Keratinocyte (primary cell): ENCODE results near the gene TRAFD1.

Source experiments
- EZH2 ChIP-seq: IDR thresholded peaks from one replicate; pipeline ENCODE4 v1.6.1; 2012; ENCODE audit warnings: inconsistent platforms, mild to moderate bottlenecking, low read length, moderate library complexity
- TF ChIP-seq, protein P1 (sequence below), 3 experiments: IDR thresholded peaks in 1 of 3; conservative IDR thresholded peaks in 1 of 3; optimal IDR thresholded peaks in 1 of 3; 2 replicates in 2 of 3; 3 replicates in 1 of 3; pipeline versions ENCODE3 to v1.5.1; 2011; ENCODE audit warnings: low read length in 3 of 3, mild to moderate bottlenecking in 3 of 3, moderate library complexity in 2 of 3, control low read depth in 1 of 3, inconsistent platforms in 1 of 3; ENCODE audit not compliant: insufficient read depth in 2 of 3; ENCODE audit errors: extremely low read depth in 1 of 3

DNA sequence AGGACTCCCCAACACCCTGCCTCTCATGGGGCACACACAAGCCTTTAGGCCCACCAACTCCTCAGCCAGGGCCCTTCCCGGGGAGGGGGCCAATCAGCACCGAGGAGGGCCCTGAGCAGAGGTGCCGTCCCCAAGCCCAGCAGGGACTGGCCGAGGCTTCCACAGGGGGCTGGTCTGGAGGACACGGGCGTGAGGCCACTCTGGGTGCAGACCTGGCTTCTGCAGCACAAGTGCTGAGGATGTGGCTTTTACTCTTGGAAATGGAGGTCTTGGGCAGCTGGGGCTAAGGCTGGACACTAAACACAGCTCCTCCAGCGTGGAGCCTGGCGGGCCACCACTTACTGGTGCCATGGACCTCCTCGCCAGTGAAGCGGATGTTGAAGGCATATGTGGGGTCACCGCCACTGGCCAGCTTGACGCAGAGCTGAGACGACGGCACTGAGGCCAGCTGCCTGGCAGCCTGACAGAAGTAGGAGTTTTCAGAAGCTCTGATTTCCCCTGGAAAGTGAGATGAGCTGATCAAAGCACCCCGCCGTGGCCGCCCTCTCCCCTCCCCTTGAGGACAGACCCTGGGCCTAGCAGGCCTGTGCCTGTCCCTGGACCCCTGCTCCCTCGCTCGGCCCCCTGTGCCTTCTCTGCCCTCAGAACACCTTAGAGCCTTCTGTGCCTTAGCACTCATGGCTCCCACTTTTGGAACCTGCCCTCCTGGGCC lies 44.0 kb downstream of the TRAFD1 start:
- TF ChIP-seq EZH2 = no peak
- TF ChIP-seq, protein P1, sequence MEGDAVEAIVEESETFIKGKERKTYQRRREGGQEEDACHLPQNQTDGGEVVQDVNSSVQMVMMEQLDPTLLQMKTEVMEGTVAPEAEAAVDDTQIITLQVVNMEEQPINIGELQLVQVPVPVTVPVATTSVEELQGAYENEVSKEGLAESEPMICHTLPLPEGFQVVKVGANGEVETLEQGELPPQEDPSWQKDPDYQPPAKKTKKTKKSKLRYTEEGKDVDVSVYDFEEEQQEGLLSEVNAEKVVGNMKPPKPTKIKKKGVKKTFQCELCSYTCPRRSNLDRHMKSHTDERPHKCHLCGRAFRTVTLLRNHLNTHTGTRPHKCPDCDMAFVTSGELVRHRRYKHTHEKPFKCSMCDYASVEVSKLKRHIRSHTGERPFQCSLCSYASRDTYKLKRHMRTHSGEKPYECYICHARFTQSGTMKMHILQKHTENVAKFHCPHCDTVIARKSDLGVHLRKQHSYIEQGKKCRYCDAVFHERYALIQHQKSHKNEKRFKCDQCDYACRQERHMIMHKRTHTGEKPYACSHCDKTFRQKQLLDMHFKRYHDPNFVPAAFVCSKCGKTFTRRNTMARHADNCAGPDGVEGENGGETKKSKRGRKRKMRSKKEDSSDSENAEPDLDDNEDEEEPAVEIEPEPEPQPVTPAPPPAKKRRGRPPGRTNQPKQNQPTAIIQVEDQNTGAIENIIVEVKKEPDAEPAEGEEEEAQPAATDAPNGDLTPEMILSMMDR (optimal IDR thresholded peaks at IDR 0.05 in 1 of 3, IDR thresholded peaks at IDR 0.05 in 1 of 3, conservative IDR thresholded peaks at IDR 0.05 in 1 of 3; ENCODE audit: extremely low read depth in 1 of 3, insufficient read depth in 2 of 3, low read length in 3 of 3) = no peak
